GM19025 (cell line): ENCODE measurements around the gene TSPO2.

Experiments used
- ATAC-seq: cut with Tn5 transposase; IDR thresholded peaks from one replicate; pipeline ENCODE4 v1.9.1; 2021; ENCODE audit warnings: mild to moderate bottlenecking, low read depth, moderate library complexity; ENCODE audit not compliant: unreplicated experiment

The TSPO2 gene

GRCh38 chr6:41073203-41073967, 31.1 kb downstream of the TSPO2 start:
- ATAC-seq: peak; percentile 19

- no peak for ATAC-seq
Measured at GRCh38 chr6:41073968-41074691, 31.9 kb downstream of the TSPO2 start.

GRCh38 chr6:41074692-41075436, 32.6 kb downstream of the TSPO2 start:
- ATAC-seq: no peak

GRCh38 chr6:41075651-41076626, 33.7 kb downstream of the TSPO2 start:
- no peak for ATAC-seq

GRCh38 chr6:41077536-41077935, 35.3 kb downstream of the TSPO2 start:
- no peak for ATAC-seq

GRCh38 chr6:41078101-41078500, 35.8 kb downstream of the TSPO2 start:
- no peak for ATAC-seq

GRCh38 chr6:41079080-41079479, 36.8 kb downstream of the TSPO2 start:
- no peak for ATAC-seq

- ATAC-seq: no peak
Measured at GRCh38 chr6:41080621-41081020, 38.4 kb downstream of the TSPO2 start.

GRCh38 chr6:41083072-41083471, 40.8 kb downstream of the TSPO2 start:
- no peak for ATAC-seq

GRCh38 chr6:41085182-41085581, 42.9 kb downstream of the TSPO2 start:
- ATAC-seq: no peak

GRCh38 chr6:41088451-41088850, 46.2 kb downstream of the TSPO2 start:
- ATAC-seq: no peak

- no peak for ATAC-seq
Measured at GRCh38 chr6:41090841-41091761, 48.8 kb downstream of the TSPO2 start.

- no peak for ATAC-seq
Measured at GRCh38 chr6:41092421-41093140, 50.3 kb downstream of the TSPO2 start.

GRCh38 chr6:41093729-41094128, 51.5 kb downstream of the TSPO2 start:
- ATAC-seq: no peak
